Measurements from ENCODE around the gene BCL6. TPM values are rescaled to one million over a fixed set of nuclear protein-coding genes. Genes with fewer than 3 reads are reported as not detected.

BCL6 gene
- total RNA-seq = 16.8 and 30.1 TPM in 2 replicates

GRCh38 chr3:187745201-187746058 is at the start of gene BCL6:
Gene BCL6, minus strand, starts transcription at chr3:187745468. Its CDS starts 11,775 bp downstream, at chr3:187733693.

GRCh38 chr3:187702507-187703033 is 42.7 kb downstream of the BCL6 start, which contains the start of gene RTP2:
Gene RTP2, minus strand, starts transcription at chr3:187702557. Its CDS starts 429 bp downstream, at chr3:187702128.

Other genes starting within 250 kb of the BCL6 start
- gene SST, start 75.1 kb downstream of the BCL6 start, total RNA-seq = not detected in 2 replicates
- gene RTP2, start 42.9 kb downstream of the BCL6 start, total RNA-seq = not detected in 2 replicates

Data from smooth muscle cell of bladder (primary cell).